Memory B cell (primary cell): ENCODE results near the gene GLIS1.

ENCODE experiments used
- ATAC-seq: fragments of 150-1000 bp; cut with Tn5 transposase; 2 replicates; pipeline ENCODE4 v1.10.0; 2021; ENCODE audit warnings: low read depth, mild to moderate bottlenecking, moderate library complexity
- DNase-seq, 2 donors: peaks; one replicate each; pipeline ENCODE4 v3.0.0; 2022; ENCODE audit warnings: low spot score in 2 of 2
- H3K27ac Mint-ChIP-seq: one replicate; pipeline ENCODE4 v1.8.0; 2022; ENCODE audit warnings: mild to moderate bottlenecking, moderate library complexity, mixed read lengths
- H3K27me3 Mint-ChIP-seq: one replicate; pipeline ENCODE4 v1.8.0; 2022; ENCODE audit warnings: mixed read lengths
- H3K36me3 Mint-ChIP-seq: one replicate; pipeline ENCODE4 v1.8.0; 2022; ENCODE audit warnings: mild to moderate bottlenecking, mixed read lengths
- H3K4me1 Mint-ChIP-seq: one replicate; pipeline ENCODE4 v1.8.0; 2022; ENCODE audit warnings: mixed read lengths
- H3K4me3 Mint-ChIP-seq: one replicate; pipeline ENCODE4 v1.8.0; 2022; ENCODE audit warnings: mild to moderate bottlenecking, moderate library complexity, mixed read lengths
- H3K9me3 Mint-ChIP-seq: one replicate; pipeline ENCODE4 v1.8.0; 2022; ENCODE audit warnings: mixed read lengths

GLIS1 gene

DNA sequence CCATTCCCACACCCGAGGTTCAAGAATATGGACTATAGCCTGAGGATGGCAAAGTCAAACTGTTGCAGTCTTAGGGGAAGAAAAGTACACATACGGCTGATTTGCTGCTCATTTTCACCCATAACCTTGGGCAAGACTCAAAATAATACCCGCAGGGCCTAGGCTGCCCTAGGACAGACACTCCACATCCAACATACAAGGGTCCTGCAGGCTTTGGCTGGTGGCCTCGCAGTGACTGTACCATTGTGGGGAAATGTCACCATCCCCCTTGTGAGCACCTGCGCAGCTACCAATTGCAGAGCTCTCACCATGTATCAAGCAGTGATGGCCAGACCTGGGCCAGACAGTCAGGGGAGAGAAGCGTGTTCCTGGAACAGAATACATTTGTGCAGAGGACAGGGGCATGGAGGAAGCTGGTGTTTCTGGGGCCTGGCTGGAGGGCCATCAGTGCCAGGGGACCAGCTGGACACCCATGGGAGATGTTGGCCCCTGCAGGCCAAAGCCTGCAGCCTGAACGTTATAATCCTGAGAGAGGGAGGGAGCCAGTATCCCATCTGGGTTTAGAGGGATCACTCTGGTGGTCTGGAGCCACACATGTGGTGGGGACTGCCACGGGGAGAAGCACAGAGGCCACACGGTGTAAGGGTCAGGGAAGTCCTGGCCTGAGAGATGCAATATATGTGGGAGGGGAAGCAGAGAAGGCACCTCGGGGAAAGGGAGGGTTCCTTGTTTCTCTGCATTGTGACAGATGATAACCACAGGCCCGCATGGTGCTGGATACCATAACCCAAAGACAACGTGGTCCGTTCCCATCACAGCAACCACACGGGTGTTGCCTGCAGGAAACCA is 101.2 kb downstream of the GLIS1 start:
- Mint-ChIP-seq H3K27ac (no peak overlapping the region), H3K27me3 (peaks cover 6% of the 10 kb centered on the region), H3K4me1 (no peaks in the 10 kb centered on the region), H3K36me3 (no peaks in the 10 kb centered on the region), H3K4me3 (no peak overlapping the region), H3K9me3 (no peaks in the 10 kb centered on the region)
- ATAC-seq (no peak), DNase-seq (no peak)

DNA sequence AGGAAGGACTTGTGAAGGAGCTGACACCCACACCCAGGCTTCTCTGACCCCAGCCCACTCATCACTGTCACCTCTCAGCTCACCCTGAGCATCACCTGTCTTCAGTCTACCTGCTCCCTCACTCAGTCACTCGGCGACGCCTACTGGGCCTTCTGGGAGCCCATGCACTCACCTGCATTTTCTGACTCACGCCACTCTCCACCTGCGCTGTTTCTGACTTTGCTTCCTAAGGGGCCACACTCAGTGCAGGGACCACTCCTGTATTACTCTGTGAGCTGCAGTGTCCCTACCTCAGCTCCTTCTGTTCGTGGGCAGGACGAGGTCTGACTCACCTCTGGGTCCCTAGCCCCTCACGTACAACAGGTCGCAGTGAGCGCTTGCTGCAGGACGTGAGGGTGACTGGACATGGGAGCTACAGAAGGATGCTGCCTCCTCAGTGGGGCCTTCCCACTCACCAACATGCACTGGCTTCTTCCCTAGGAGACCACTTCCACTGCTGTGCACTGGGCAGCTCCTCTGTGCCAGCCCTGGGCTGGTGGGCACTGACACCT is 102.3 kb downstream of the GLIS1 start:
- ATAC-seq (no peak), DNase-seq (no peak)
- Mint-ChIP-seq H3K4me1 (no peaks in the 10 kb centered on the region), H3K27ac (no peak overlapping the region), H3K9me3 (no peaks in the 10 kb centered on the region), H3K4me3 (no peak overlapping the region), H3K27me3 (peaks cover 3% of the 10 kb centered on the region), H3K36me3 (no peaks in the 10 kb centered on the region)

DNA sequence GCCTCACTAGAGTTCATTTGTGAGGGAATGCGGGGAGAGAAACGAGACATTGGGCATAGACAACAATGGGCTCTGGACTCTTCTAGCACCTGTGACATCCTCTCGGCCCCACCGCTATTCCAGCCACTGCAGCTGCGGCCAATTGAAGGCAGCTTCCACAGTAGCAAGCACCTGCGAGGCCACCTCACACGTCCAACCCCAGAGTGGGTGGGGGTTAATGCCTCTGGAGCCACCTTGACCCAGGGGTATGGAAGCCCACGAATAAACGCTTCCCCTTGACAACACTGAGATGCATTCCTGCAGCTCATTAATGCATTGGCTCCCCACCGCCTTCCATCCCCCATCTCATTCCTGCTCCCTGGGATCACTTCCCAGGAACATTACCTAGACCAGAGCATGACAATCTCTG is 104.4 kb downstream of the GLIS1 start:
- H3K27ac Mint-ChIP-seq: no peak overlapping the region
- DNase-seq (no peak), ATAC-seq (no peak)
- peaks cover 3% of the 10 kb centered on the region for H3K27me3 Mint-ChIP-seq
- no peaks in the 10 kb centered on the region for H3K36me3 Mint-ChIP-seq
- H3K4me3 Mint-ChIP-seq: no peak overlapping the region
- H3K9me3 Mint-ChIP-seq: no peaks in the 10 kb centered on the region
- no peaks in the 10 kb centered on the region for H3K4me1 Mint-ChIP-seq

DNA sequence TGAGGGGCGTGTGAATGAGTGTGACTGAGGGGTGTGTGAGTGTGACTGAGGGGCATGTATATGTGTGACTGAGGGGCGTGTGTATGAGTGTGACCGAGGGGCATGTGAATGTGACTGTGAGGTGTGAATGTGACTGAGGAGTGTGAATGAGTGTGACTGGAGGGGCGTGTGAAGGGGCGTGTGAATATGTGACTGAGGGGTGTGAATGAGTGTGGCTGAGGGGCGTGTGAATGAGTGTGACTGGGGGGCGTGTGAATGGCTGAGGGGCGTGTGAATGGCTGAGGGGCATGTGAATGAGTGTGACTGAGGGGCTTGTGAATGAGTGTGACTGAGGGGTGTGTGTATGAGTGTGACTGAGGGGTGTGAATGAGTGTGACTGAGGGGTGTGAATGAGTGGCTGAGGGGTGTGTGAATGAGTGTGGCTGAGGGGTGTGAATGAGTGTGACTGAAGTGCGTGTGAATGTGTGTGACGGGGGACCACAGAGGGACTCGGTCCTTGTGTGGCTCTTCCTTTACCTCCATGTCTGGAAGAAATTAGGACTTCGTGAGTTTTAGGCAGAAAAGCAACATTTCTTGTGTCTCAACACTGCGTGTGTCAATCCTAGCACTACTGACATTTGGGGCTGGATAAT is 105.8 kb downstream of the GLIS1 start:
- Mint-ChIP-seq H3K36me3 (no peaks in the 10 kb centered on the region), H3K27ac (no peak overlapping the region), H3K9me3 (no peaks in the 10 kb centered on the region), H3K4me1 (no peaks in the 10 kb centered on the region), H3K4me3 (no peak overlapping the region), H3K27me3 (peaks cover 9% of the 10 kb centered on the region)
- no peak for DNase-seq
- ATAC-seq: no peak

DNA sequence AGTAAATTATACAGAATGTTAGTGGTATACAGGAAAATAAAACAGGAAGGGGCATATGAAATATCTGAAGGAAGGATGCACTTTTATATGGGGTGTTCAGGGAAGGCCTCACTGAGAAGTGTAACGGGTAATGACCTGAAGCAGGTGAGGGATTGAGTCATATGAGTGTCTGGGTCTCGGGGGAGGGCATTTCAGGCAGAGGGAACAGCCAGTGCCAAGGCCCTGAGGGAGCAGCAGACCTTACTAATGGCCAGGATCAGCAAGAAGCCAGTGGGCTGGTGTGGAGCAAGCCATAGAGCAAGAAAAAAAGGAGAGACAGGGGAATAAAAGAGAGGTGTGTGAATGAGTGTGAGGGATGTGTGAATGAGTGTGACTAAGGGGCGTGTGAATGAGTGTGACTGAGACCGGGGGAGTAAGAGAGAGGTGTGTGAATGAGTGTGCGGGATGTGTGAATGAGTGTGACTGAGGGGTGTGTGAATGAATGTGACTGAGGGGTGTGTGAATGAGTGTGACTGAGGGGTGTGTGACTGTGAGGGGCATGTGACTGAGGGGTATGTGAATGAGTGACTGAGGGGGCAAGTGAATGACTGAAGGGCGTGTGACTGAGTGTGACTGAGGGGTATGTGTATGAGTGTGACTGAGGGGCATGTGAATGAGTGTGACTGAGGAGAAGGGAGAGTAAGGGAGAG is 107.2 kb downstream of the GLIS1 start:
- Mint-ChIP-seq H3K4me1 (no peaks in the 10 kb centered on the region), H3K9me3 (no peaks in the 10 kb centered on the region), H3K36me3 (no peaks in the 10 kb centered on the region), H3K27me3 (peaks cover 6% of the 10 kb centered on the region), H3K27ac (no peak overlapping the region), H3K4me3 (no peak overlapping the region)
- no peak for ATAC-seq
- no peak for DNase-seq

DNA sequence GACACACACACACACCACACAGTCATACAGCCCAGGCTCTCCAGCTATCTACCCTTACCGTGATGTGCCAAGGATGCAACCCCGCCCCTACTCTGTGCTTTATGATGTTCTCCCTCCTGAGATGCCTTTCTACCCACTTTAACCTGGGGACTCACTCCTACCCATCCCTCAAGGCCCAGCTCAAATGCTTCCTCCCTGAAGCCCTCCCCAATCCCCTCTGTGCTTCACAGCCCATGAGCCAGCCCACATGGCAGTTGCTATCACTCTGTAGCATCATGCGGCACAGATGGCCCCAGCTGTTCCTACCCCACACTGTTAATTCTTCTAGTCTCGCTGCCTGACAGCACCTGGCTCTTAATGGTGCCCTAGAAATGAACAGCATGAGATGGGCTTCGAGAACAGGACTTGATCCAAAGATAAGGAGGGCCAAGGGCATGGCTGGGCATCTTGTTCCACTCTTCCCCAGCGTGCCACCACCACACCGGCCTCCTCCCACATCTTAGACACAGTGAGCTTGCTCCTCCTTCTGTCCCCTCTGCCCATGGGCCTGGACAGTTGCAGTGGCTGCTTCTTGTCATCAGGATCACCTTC is 109.8 kb downstream of the GLIS1 start:
- H3K27ac Mint-ChIP-seq: no peak overlapping the region
- DNase-seq: no peak
- peaks cover 8% of the 10 kb centered on the region for H3K27me3 Mint-ChIP-seq
- H3K9me3 Mint-ChIP-seq: no peaks in the 10 kb centered on the region
- no peak for ATAC-seq
- H3K36me3 Mint-ChIP-seq: no peaks in the 10 kb centered on the region
- no peaks in the 10 kb centered on the region for H3K4me1 Mint-ChIP-seq
- no peak overlapping the region for H3K4me3 Mint-ChIP-seq

DNA sequence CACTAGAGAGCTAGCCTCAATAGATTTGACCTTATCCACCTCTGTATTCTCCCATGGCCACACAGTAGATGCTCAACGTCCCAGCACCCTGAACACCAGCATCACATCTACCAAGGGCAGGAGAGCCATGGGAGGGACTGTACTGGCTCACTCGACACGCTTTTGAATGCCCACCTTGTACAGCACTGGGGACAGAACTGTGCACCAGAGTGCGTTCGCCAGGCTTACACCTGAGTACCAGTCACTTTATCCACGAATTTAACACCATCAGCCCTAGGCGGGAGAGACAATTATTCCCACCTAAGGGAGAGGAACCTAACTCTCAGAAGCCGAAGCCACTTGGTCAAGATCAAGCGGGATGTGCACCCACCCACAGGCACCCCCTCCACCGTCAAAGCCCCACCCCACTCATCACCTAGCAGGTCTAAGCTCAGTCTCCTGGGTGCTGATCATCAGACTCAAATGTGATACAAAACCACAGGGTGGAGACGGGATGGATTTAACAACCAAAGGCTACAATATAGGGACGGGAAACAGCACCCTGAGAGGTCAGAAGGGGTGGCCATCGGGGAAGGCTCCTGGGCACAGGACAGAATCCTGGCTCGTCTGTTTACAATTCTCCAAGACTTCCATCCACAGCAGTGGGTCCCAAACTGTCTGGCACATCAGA is 110.5 kb downstream of the GLIS1 start:
- Mint-ChIP-seq H3K27ac (no peak overlapping the region), H3K36me3 (no peaks in the 10 kb centered on the region), H3K4me1 (no peaks in the 10 kb centered on the region), H3K27me3 (peaks cover 8% of the 10 kb centered on the region), H3K9me3 (no peaks in the 10 kb centered on the region), H3K4me3 (no peak overlapping the region)
- no peak for DNase-seq
- ATAC-seq: no peak

DNA sequence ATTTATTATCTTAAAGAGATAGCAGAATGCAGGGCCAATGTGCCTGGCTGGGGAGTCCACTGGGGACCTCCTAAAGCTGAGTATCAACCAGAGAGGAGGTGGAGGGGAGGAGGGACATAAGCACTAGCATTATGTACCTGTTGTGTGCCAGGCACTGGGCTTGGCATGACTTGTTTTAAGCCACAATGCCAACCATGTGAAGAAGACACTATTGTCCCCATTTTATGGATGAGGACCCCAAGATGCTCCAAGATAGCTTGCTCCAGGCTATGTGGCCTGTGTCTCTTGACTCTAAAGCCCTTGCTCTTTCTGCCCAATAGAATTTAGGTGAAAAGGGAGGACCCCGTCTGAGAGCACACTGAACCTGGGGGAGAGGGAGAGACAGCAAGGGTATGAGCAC is 111.3 kb downstream of the GLIS1 start:
- Mint-ChIP-seq H3K27ac (no peak overlapping the region), H3K4me3 (no peak overlapping the region), H3K9me3 (no peaks in the 10 kb centered on the region), H3K4me1 (no peaks in the 10 kb centered on the region), H3K36me3 (no peaks in the 10 kb centered on the region), H3K27me3 (peaks cover 8% of the 10 kb centered on the region)
- DNase-seq: no peak
- ATAC-seq: no peak

DNA sequence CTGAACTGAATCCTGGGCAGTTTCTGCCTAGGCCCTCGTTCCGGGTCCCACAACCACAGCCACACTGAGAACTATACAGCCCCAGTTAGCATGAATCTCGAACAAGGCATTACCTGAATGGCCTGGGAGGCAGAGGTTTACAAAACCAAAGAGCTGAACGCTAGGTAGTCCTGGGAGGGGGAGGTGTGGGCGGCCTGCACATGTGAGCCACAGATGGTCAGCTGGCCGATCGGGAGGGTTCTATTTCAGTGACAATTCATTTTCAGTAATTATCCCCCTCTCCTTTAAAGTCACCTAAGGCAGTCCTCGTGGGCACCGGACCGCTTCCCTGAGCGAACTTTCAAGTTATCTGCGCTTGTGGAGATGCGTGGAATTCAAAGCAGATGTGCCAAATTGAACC is 111.9 kb downstream of the GLIS1 start:
- no peaks in the 10 kb centered on the region for H3K36me3 Mint-ChIP-seq
- DNase-seq: no peak
- H3K27ac Mint-ChIP-seq: no peak overlapping the region
- H3K9me3 Mint-ChIP-seq: no peaks in the 10 kb centered on the region
- H3K4me3 Mint-ChIP-seq: no peak overlapping the region
- ATAC-seq: no peak
- H3K27me3 Mint-ChIP-seq: peaks cover 8% of the 10 kb centered on the region
- no peaks in the 10 kb centered on the region for H3K4me1 Mint-ChIP-seq

DNA sequence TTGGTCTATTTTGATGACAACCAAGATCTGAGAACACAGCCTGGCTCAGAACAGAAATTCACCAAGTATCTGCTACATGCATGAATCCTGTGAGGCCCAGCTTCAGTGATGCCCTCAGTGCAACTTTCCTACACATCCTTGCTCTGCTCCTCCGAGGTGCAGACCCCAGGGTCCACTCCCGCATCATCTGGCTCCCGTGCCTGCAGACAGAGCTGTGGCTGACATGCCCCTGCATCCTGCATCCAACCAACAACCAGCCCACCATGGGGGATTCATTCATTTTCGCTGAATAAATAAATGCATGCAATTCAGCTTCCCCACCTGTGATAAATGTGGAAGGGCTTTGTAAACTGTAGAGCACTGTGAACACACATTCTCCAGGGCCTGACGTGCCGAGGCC is 112.3 kb downstream of the GLIS1 start:
- Mint-ChIP-seq H3K27me3 (peaks cover 8% of the 10 kb centered on the region), H3K4me3 (no peak overlapping the region), H3K9me3 (no peaks in the 10 kb centered on the region), H3K36me3 (no peaks in the 10 kb centered on the region), H3K27ac (no peak overlapping the region), H3K4me1 (no peaks in the 10 kb centered on the region)
- ATAC-seq (no peak), DNase-seq (no peak)

DNA sequence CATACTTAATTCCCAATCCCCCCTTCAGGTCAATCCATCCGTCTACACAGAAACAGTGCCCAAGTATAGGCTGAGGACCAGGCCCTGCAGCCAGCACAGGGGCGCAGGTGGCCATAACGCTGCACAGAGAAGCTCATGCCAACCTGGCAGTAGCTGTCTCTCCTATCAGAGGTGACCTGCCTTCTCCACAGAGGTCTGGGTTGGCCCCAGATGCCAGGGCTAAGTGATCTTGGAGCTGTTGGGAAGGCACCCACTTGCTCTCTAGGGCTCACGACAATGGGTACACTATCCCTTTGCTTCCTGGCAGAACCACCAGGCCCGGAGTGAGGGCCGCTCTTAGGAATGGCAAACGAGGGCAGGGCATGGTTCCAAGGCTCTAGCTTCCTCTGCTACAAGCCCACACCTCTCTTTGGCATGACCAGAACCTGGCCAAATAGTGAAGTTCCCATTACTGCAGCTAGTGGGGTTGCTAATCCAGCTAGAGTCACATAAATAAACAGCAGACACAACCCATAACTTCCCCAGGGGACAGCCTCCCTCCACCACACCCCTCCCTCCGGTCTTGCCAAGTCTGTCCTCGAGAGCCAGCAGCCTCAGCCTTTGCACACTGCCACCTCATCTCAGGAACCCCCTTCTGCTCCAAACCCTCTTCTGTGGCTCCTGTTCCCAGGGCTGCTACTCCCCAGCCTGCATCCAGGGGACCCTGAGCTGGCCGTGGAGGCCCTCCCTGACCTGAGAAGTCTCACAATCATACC is 113.0 kb downstream of the GLIS1 start:
- Mint-ChIP-seq H3K27me3 (peaks cover 8% of the 10 kb centered on the region), H3K27ac (no peak overlapping the region), H3K36me3 (no peaks in the 10 kb centered on the region), H3K4me3 (no peak overlapping the region), H3K4me1 (no peaks in the 10 kb centered on the region), H3K9me3 (no peaks in the 10 kb centered on the region)
- ATAC-seq (no peak), DNase-seq (no peak)

DNA sequence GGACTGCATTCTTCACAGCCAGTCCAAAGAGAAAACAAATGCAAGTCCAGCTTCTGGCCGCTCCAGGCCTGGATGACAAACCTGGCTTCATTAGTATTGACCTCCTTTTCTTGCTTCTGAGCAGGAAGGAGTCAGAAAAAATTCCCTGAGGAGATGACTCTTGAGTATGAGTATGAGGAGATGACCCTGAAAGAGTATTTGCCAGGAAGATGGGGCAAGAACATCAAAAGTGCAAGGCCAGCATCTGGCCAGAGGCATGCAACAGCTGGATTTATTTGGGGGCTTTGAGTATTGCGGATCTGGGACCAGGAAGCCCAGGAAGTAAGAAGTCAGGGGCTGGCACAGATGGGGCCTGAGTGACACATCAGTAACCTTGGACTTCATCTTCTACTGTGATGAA is 113.9 kb downstream of the GLIS1 start:
- no peak for DNase-seq
- H3K9me3 Mint-ChIP-seq: no peaks in the 10 kb centered on the region
- ATAC-seq: no peak
- H3K36me3 Mint-ChIP-seq: no peaks in the 10 kb centered on the region
- H3K27me3 Mint-ChIP-seq: peaks cover 8% of the 10 kb centered on the region
- no peak overlapping the region for H3K4me3 Mint-ChIP-seq
- H3K4me1 Mint-ChIP-seq: no peaks in the 10 kb centered on the region
- H3K27ac Mint-ChIP-seq: no peak overlapping the region

DNA sequence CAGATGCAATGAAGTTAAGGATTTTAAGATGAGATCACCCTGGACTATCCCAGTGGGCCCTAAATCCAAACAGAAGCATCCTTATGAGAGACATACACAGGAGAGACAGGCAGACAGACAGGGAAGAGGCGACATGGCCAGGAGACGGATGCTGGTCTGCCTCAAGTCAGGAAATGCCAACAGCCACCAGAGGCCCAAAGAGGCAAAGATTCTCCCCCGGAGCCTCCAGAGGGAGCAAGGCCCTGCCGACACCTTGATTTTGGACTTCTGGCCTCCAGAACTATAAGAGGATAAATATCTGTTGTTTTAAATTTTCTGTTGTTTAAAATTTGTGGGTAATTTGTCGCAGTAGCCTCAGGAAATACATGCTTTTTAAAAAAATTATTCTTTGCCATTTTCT is 116.4 kb downstream of the GLIS1 start:
- Mint-ChIP-seq H3K27me3 (peaks cover 2% of the 10 kb centered on the region), H3K4me1 (no peaks in the 10 kb centered on the region), H3K36me3 (no peaks in the 10 kb centered on the region), H3K4me3 (no peak overlapping the region), H3K27ac (no peak overlapping the region), H3K9me3 (no peaks in the 10 kb centered on the region)
- DNase-seq (no peak), ATAC-seq (no peak)
